ENCODE results near the gene CR1L.

DNA sequence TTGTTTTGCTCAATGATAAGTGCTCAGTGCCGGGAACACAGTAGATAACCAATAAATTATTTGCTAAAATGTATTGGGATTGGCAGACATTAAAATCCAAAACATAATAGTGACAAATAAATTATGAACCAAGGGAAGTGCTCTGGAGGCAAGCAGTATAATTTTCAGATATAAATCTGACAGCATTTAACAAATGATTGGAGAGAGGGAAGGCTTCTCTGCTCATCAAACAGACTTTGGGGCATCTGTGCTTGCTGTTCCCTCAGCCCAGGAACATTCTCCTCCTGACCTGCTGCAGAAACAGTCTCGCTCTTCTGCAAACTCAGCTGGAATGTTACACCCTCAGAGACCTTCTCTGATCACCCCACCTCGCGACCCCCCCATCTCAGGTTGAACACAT is 109.1 kb downstream of the CR1L start:
- TF ChIP-seq, protein P1, sequence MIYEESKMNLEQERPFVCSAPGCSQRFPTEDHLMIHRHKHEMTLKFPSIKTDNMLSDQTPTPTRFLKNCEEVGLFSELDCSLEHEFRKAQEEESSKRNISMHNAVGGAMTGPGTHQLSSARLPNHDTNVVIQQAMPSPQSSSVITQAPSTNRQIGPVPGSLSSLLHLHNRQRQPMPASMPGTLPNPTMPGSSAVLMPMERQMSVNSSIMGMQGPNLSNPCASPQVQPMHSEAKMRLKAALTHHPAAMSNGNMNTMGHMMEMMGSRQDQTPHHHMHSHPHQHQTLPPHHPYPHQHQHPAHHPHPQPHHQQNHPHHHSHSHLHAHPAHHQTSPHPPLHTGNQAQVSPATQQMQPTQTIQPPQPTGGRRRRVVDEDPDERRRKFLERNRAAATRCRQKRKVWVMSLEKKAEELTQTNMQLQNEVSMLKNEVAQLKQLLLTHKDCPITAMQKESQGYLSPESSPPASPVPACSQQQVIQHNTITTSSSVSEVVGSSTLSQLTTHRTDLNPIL (CRISPR knock-in tag; IDR thresholded peaks at IDR 0.05; ENCODE audit: low read depth), result no peak
- TF ChIP-seq ARNTL (CRISPR knock-in tag; IDR thresholded peaks at IDR 0.05; ENCODE audit: borderline replicate concordance, low read depth) (no peak), BACH2 (CRISPR knock-in tag; IDR thresholded peaks at IDR 0.05; ENCODE audit: borderline replicate concordance) (no peak), RARB (CRISPR knock-in tag; IDR thresholded peaks at IDR 0.05) (no peak), GLIS3 (CRISPR knock-in tag; IDR thresholded peaks at IDR 0.05) (no peak), CSDC2 (CRISPR knock-in tag; IDR thresholded peaks at IDR 0.05) (no peak), TCF4 (CRISPR knock-in tag; IDR thresholded peaks at IDR 0.05; ENCODE audit: borderline replicate concordance) (no peak), ZNF70 (CRISPR knock-in tag; IDR thresholded peaks at IDR 0.05) (no peak), ISL1 (CRISPR knock-in tag; IDR thresholded peaks at IDR 0.05) (no peak), PPARA (CRISPR knock-in tag; IDR thresholded peaks at IDR 0.05; ENCODE audit: borderline replicate concordance) (no peak), SNAI2 (CRISPR knock-in tag; IDR thresholded peaks at IDR 0.05) (no peak)
- TF ChIP-seq, protein P2, sequence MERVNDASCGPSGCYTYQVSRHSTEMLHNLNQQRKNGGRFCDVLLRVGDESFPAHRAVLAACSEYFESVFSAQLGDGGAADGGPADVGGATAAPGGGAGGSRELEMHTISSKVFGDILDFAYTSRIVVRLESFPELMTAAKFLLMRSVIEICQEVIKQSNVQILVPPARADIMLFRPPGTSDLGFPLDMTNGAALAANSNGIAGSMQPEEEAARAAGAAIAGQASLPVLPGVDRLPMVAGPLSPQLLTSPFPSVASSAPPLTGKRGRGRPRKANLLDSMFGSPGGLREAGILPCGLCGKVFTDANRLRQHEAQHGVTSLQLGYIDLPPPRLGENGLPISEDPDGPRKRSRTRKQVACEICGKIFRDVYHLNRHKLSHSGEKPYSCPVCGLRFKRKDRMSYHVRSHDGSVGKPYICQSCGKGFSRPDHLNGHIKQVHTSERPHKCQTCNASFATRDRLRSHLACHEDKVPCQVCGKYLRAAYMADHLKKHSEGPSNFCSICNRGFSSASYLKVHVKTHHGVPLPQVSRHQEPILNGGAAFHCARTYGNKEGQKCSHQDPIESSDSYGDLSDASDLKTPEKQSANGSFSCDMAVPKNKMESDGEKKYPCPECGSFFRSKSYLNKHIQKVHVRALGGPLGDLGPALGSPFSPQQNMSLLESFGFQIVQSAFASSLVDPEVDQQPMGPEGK (CRISPR knock-in tag; IDR thresholded peaks at IDR 0.05; ENCODE audit: borderline replicate concordance), result no peak

Measured in SK-N-SH treated with all-trans-retinoic acid at 6 μM for 48 hours (cell line).